DMS 273 (cell line): ENCODE data around the gene GRB2.
"Not testable (repeated sequence)": the region's sequence is repeated elsewhere in the genome, so short reads cannot be mapped to it uniquely, and the experiment has no call there.

Experiments
- DNase-seq: peaks from one replicate; lab custom pipeline; 2025; ENCODE audit not compliant: unreplicated experiment; lab: John Stamatoyannopoulos, UW

Gene GRB2

DNA sequence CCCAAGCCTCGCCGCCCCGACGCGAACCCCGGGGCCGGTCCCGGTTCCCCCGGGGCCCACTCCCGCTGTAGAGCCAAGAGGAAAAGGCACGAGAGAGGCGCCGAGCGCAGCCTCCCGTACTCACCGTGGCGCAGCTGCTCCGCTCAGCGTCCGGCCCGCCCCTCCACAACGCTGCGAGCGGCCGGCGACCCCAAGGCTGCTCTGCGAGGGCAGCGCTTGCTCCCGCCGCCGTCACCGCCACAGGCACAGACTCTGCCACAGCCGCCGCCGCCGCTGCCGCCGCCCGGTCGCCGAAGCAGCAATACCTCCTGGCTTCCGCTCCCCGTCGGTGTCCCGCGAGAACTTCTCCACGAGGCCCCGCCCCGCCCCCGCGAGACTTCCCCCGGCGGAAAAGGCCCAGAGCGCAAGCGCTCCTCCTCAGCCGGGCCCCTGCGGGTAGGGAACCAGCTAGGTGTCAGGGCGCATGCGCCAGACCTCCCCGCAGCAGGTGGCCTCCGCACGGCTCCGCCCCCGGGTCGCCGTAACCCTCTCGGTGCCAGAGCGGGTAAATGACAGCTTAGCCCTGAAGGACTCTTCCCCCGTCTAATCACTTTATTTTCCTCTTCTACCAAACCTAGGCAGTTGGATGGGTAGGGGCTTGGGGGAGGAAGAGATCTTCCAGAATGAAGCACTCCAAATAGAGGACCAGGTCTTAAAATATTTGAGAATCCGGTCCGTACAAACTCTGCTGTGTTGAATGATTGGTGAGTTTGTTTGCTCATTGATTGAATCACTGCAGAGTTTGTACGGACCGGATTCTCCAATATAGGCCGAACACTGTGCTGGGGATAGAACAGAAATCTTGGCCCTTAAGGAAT, at the start of gene GRB2:
Gene GRB2, minus strand, starts transcription at position 314 of the 857 bp plus-strand sequence. CDS start 12,050 bp downstream, outside the sequence.
- peak; percentile 99 for DNase-seq

- DNase-seq = not testable (repeated sequence)
These were observed 49.2 kb upstream of the GRB2 start for GRCh38 chr17:75454672-75455071.

DNA sequence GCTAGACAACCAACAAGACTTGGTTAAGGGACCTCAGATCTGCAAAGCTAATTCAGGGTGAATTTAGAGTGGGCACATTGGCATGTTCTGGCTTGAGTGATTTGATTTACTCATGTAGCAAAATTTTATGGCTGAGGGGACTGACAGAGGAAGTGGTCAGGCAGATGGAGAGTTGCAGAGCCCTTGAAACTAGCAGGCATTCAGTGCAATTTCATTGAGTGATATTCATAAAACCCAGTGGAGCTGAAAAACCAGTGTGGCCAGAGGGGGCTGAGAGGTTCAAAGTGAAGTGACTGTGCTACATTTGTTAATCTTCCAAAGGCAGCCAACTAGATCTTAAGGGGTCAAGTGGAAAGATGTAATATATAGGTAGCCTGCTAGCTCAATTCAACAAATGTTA, 48.7 kb upstream of the GRB2 start:
- DNase-seq = no peak

DNA sequence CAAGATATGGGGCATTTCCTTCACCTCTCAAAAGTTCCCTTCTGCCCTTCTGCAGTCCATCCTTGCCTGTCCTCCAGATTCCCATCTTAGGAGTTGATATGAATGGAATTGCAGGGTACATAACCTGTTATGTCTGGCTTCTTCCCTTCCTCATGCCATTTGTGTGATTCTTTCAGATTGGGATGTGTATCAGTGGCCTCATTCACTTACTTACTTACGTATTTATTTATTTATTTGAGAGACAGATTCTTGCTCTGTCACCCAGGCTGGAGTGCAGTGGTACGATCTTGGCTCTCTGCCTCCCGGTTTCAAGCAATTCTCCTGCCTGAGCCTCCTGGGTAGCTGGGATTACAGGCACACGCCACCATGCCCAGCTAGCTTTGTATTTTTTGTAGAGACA, 44.8 kb upstream of the GRB2 start:
- DNase-seq = no peak

DNA sequence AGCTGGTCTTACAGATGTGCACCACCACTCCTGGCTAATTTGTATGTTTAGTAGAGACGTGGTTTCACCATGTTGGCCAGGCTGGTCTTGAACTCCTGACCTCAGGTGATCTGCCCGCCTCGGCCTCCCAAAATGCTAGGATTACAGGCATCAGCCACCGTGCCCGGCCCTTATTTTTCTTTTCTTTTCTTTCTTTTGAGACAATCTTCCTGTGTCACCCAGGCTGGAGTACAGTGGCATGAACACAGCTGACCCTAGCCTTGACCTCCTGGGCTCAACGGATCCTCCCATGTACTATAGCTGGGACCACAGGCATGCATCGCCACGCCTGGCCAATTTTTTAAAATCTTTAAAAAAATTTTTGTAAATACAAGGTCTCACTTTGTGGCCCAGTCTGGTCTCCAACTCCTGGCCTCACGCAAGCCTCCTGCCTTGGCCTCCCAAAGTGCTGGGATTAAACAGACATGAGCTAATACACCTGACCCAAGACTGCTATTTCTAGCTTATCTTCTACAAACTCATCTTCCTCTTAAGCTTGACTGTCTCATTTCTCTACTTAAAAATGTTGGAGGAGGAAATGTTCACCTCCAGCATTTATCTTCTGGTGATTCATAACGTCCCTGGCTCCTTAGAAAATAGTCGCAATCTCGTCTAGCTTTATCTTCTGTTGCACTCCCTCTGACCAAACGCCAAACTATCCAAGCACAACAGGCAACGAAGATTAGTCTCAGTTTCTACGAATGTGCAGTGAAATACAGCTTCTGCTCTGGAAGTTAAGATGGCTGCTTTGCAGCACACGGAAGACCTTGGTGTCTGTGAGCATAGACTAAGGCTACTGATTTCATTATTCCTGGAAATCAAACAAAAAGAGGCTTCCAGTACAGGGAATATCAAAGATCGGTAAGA, 42.7 kb upstream of the GRB2 start:
- no peak for DNase-seq

DNA sequence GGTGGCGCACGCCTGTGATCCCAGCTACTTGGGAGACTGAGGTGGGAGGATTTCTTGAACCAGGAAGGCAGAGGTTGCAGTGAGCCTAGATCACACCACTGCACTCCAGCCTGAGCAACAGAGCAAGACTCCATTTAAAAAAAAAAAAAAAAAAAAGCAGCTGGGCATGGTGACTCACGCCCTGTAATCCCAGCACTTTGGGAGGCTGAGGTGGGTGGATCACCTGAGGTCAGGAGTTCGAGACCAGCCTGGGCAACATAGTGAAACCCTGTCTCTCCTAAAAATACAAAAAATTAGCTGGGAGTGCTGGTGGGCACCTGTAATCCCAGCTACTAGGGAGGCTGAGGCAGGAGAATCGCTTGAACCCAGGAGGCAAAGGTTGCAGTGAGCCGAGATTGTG, 40.4 kb upstream of the GRB2 start:
- DNase-seq = not testable (repeated sequence)

DNA sequence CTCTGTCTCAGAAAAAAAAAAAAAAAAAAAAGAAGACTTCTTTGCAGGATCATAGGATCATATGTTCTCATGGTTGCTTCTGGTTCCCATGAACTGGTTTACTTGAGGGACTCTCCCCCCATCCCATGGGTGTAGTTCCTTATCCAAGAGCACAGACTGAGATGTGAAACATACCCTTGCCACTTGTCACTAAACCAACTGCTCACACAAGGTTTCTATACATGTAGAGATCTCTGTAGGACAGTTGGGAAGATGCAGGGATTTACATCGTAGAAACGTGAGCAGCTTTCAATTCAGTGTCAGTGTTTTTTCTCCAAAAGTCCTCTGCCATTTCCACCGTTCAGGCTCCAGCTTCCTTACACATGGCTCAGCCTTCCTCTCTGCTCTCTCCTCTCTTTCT, 39.8 kb upstream of the GRB2 start:
- no peak for DNase-seq

DNA sequence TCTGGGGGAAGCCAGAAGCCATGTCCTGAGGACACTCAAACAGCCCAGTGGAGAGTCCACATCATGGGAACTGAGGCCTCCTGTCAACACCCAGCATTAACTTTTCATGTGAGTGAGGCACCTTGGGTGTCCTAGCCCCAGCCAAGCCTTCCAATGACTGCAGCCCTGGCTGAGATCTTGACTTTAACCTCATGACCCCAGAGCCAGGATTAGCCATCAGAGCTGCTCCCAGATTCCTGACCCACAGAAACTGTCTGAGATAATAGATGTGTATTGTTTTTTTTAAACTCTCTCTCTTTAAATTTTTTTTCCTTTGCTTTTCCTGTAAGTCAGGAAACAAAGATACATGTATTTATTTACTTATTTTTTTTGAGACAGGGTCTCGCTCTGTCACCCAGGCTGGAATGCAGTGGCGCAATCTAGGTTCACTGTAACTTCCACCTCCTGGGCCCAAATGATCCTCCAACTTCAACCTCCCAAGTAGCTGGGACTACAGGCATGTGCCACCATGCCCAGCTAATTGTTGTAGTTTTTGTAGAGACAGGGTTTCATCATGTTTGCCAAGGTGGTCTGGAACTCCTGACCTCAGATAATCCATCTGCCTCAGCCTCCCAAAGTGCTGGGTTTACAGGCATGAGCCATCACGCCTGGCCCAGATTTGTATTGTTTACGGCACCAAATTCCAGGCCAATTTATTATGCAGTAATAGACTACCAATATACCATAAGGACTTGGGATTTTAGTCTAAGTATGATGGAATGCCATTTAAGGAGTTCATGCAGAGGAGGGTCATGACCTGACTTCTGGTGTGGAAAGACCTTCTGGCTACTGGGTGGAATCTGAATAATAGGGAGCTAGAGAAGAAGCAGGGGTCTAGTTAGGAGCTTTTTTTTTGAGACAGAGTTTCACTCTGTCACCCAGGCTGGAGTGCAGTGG, 37.0 kb upstream of the GRB2 start:
- no peak for DNase-seq

- no peak for DNase-seq
These were observed 35.4 kb upstream of the GRB2 start for GRCh38 chr17:75440738-75441448.

DNA sequence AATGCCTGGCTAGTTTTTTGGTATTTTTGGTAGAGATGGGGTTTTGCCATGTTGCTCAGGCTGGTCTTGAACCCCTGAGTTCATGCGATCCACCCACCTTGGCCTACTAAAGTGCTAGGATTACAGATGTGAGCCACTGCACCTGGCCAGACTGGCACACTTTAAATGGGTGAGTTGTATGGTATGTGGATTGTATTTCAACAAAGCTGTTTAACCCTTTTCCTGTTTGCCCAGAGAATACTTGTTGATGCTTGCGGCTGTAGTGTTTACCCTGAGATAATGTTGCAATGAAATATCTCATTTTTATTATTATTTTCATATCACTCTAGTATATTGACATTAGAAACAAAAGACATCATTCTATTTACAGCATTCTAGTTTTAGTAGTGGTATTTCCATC, 33.8 kb upstream of the GRB2 start:
- DNase-seq = no peak

DNA sequence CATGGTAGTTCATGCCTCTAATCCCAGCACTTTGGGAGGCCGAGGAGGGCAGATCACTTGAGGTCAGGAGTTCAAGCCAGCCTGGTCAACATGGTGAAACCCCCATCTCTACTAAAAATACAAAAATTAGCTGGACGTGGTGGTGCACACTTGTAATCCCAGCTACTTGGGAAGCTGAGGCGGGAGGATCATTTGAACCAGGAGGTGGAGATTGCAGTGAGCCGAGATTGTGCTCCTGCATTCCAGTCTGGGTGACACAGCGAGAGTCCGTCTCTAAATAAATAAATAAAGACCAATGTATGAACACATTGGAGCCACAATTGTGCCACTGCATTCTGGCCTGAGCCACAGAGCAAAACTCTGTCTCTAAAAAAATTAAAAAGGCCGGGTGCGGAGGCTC, 31.9 kb upstream of the GRB2 start:
- not testable (repeated sequence) for DNase-seq

- not testable (repeated sequence) for DNase-seq
These were observed 29.0 kb upstream of the GRB2 start for GRCh38 chr17:75434433-75434832.

GRCh38 chr17:75433218-75433783, 27.8 kb upstream of the GRB2 start:
- DNase-seq = no peak

- DNase-seq = no peak
These were observed 24.9 kb upstream of the GRB2 start for GRCh38 chr17:75430159-75430974.

GRCh38 chr17:75428543-75429469, 23.3 kb upstream of the GRB2 start:
- no peak for DNase-seq

DNA sequence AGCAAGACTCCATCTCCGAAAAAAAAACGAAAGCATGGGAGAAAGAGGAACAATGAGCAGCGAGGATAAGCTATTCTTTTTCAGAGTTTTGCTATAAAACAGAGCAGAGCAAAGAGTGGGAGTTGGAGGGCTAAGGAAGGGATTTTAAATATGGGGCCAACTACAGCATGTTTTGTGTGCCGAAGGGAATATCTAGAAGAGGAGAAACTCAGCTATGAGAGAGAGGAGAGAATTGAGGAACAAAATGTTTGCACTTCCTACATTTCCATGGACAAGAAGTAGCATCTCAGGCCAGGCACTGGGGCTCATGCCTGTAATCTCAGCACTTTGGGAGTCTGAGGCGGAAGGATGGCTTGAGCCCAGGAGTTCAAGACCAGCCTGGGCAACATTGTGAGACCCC, 13.1 kb upstream of the GRB2 start:
- DNase-seq = no peak

DNA sequence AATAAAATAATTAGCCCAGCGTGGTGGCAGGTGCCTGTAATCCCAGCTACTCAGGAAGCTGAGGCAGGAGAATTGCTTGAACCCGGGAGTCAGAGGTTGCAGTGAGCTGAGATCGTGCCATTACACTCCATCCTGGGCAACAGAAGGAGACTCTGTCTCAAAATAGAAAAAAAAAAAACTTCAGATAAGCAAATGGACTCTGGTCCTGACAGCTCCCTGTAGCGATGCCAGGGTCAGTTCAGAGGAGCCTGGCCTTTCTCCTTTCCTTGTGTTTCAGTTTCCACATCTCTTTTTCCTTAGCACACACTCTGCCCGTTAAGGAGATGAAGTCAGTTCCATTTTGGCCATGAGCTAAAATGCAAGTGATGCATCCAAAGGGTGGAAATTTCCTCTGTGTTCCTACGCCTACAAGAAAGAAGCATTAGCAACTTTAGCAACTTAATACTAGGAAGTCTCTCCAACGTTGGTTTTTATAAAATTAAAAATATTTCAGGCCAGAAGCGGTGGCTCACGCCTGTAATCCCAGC, 11.6 kb upstream of the GRB2 start:
- DNase-seq = no peak

DNA sequence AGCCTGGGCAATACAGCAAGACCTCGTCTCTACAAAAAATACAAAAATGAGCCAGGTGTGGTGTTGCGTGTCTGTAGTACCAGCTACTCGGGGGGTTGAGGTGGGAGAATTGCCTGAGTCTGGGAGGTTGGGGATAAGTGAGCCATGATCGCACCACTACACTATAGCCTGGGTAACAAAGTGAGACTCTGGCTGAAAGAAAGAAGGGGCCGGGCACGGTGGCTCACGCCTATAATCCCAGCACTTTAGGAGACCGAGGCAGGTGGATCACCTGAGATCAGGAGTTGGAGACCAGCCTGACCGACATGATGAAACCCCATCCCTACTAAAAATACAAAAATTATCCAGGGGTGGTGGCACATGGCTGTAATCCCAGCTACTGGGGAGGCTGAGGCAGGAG, 10.5 kb upstream of the GRB2 start:
- no peak for DNase-seq
